HEK293 (cell line): ENCODE results near the gene NEK7.

Experiments used
- CTCF ChIA-PET: fragments of 350-600 bp; formaldehyde crosslinking; extraction: SDS; loops from one replicate; lab custom pipeline; 2021; ENCODE audit warnings: antibody characterized with exemption; lab: Yijun Ruan, JAX
- POLR2A ChIA-PET: fragments of 300-600 bp; formaldehyde crosslinking; extraction: SDS; loops from one replicate; lab custom pipeline; 2020; ENCODE audit warnings: antibody characterized with exemption, inconsistent platforms; lab: Yijun Ruan, JAX
- H3K27ac ChIP-seq: fragments of 200-500 bp; sonication (Bioruptor generic); 2 replicates; pipeline ENCODE4 v1.5.1; 2014; ENCODE audit warnings: low read depth, low read length, control low read depth, inconsistent platforms; ENCODE audit errors: extremely low read depth
- H3K36me3 ChIP-seq, 2 experiments: fragments of 200-500 bp in 1 of 2; sonication (Bioruptor generic) in 1 of 2; 1 replicate in 1 of 2; 2 replicates in 1 of 2; pipeline ENCODE4 v1.5.1; 2014 to 2017; ENCODE audit warnings: inconsistent platforms in 2 of 2, low read length in 2 of 2; ENCODE audit not compliant: control insufficient read depth in 2 of 2, insufficient read depth in 1 of 2
- H3K4me1 ChIP-seq: fragments of 200-500 bp; sonication (Bioruptor generic); 2 replicates; pipeline ENCODE4 v1.5.1; 2014; ENCODE audit warnings: mild to moderate bottlenecking, low read length, inconsistent platforms; ENCODE audit not compliant: control insufficient read depth, insufficient read depth
- H3K4me3 ChIP-seq: 2 replicates; pipeline ENCODE4 v1.5.1; 2011; ENCODE audit warnings: low read depth, mild to moderate bottlenecking, control low read depth, low read length, moderate library complexity
- H3K9me3 ChIP-seq: fragments of 200-500 bp; sonication (Bioruptor generic); 2 replicates; pipeline ENCODE4 v1.5.1; 2014; ENCODE audit warnings: low read depth, low read length, inconsistent platforms; ENCODE audit not compliant: control insufficient read depth, insufficient read depth
- SP7 ChIP-seq: fragments of 450-650 bp; formaldehyde crosslinking; IDR thresholded peaks from 2 replicates; pipeline ENCODE4 v1.5.1; 2016; ENCODE audit warnings: missing biosample characterization, missing genetic modification characterization
- WT1 ChIP-seq: fragments of 450-650 bp; formaldehyde crosslinking; IDR thresholded peaks from 2 replicates; pipeline ENCODE4 v1.5.1; 2016; ENCODE audit warnings: missing biosample characterization, missing genetic modification characterization
- ZBTB17 ChIP-seq: fragments of 450-650 bp; formaldehyde crosslinking; IDR thresholded peaks from 2 replicates; pipeline ENCODE4 v1.5.1; 2016; ENCODE audit warnings: missing biosample characterization, missing genetic modification characterization
- ZNF133 ChIP-seq: fragments of 450-650 bp; formaldehyde crosslinking; IDR thresholded peaks from 2 replicates; pipeline ENCODE4 v1.5.1; 2016; ENCODE audit warnings: missing biosample characterization, missing genetic modification characterization
- ZNF202 ChIP-seq: fragments of 450-650 bp; formaldehyde crosslinking; IDR thresholded peaks from 2 replicates; pipeline ENCODE4 v1.5.1; 2016; ENCODE audit warnings: missing biosample characterization, missing genetic modification characterization, borderline replicate concordance
- ZNF292 ChIP-seq: fragments of 450-650 bp; formaldehyde crosslinking; IDR thresholded peaks from 2 replicates; pipeline ENCODE4 v1.5.1; 2016; ENCODE audit warnings: low read depth, missing biosample characterization, missing genetic modification characterization, borderline replicate concordance
- ZNF394 ChIP-seq: fragments of 450-650 bp; formaldehyde crosslinking; IDR thresholded peaks from 2 replicates; pipeline ENCODE4 v1.5.1; 2016; ENCODE audit warnings: missing biosample characterization, missing genetic modification characterization, mild to moderate bottlenecking, moderate library complexity, borderline replicate concordance
- ZNF473 ChIP-seq: fragments of 450-650 bp; formaldehyde crosslinking; IDR thresholded peaks from 2 replicates; pipeline ENCODE4 v1.5.1; 2017; ENCODE audit warnings: missing biosample characterization, missing genetic modification characterization
- ZNF548 ChIP-seq: fragments of 450-650 bp; formaldehyde crosslinking; IDR thresholded peaks from 2 replicates; pipeline ENCODE4 v1.5.1; 2016; ENCODE audit warnings: missing biosample characterization, missing genetic modification characterization
- ZNF677 ChIP-seq: fragments of 450-650 bp; IDR thresholded peaks from 2 replicates; pipeline ENCODE4 v1.5.0; 2018; ENCODE audit warnings: missing biosample characterization, mild to moderate bottlenecking, missing genetic modification characterization, moderate library complexity
- ZSCAN18 ChIP-seq: fragments of 450-650 bp; formaldehyde crosslinking; IDR thresholded peaks from 2 replicates; pipeline ENCODE4 v1.5.1; 2016; ENCODE audit warnings: missing biosample characterization, missing genetic modification characterization
- TF ChIP-seq, protein P1 (sequence below): fragments of 450-650 bp; formaldehyde crosslinking; IDR thresholded peaks from 2 replicates; pipeline ENCODE4 v1.5.1; 2017; ENCODE audit warnings: missing biosample characterization, missing genetic modification characterization
- TF ChIP-seq, protein P2 (sequence below): fragments of 450-650 bp; formaldehyde crosslinking; IDR thresholded peaks from 2 replicates; pipeline ENCODE4 v1.5.1; 2016; ENCODE audit warnings: missing biosample characterization, missing genetic modification characterization

Gene NEK7

DNA sequence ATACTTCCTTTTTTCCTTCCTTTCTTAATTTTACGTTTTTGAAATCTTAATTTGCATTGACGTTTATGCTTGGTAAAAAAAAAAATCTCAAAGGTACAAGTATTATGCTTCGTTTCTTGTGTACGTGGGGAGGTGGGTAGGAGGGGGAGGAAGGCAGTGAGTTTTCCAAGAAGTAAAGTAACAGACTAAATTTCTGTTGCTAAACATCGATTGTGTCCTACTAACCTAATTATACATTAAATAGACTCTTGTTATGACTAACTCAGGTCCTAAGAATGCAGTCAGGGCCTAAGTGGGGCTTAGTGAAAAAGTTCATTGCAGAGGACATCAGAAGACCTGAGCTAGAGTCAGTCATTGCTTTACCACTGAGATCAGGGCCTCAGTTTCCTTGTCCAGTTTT is 17.5 kb downstream of the NEK7 start:
- CTCF ChIA-PET: no interaction called here

GRCh38 chr1:198175423-198176170 is 18.8 kb downstream of the NEK7 start:
- Histone ChIP-seq H3K9me3 (no peaks in the 10 kb centered on the region), H3K36me3 (no peaks in the 10 kb centered on the region), H3K27ac (no peak overlapping the region; the same call in 1 of the 2 replicates), H3K4me1 (peaks cover 49% of the 10 kb centered on the region), H3K4me3 (no peak overlapping the region)
- ChIA-PET POLR2A (no interaction called here), CTCF (no interaction called here)
- TF ChIP-seq ZNF202 (no peak), ZNF677 (tag by site-specific recombination) (0 out of 2 replicates have a peak, but pooled peaks have one; percentile 6), WT1 (tag by site-specific recombination) (0 out of 2 replicates have a peak, but pooled peaks have one; percentile 34)
- TF ChIP-seq, protein P1, sequence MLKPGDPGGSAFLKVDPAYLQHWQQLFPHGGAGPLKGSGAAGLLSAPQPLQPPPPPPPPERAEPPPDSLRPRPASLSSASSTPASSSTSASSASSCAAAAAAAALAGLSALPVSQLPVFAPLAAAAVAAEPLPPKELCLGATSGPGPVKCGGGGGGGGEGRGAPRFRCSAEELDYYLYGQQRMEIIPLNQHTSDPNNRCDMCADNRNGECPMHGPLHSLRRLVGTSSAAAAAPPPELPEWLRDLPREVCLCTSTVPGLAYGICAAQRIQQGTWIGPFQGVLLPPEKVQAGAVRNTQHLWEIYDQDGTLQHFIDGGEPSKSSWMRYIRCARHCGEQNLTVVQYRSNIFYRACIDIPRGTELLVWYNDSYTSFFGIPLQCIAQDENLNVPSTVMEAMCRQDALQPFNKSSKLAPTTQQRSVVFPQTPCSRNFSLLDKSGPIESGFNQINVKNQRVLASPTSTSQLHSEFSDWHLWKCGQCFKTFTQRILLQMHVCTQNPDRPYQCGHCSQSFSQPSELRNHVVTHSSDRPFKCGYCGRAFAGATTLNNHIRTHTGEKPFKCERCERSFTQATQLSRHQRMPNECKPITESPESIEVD (tag by site-specific recombination): peak; percentile 47

More for the DNA sequence above, 17.5 kb downstream of the NEK7 start:
- Histone ChIP-seq H3K4me3 (no peak overlapping the region), H3K27ac (no peak overlapping the region), H3K36me3 (no peaks in the 10 kb centered on the region), H3K4me1 (peaks cover 41% of the 10 kb centered on the region), H3K9me3 (no peaks in the 10 kb centered on the region)
- TF ChIP-seq ZNF548 (tag by site-specific recombination) (no peak), ZNF473 (tag by site-specific recombination) (no peak), SP7 (tag by site-specific recombination) (peak; percentile 67; the same call in 1 of the 2 replicates), ZSCAN18 (tag by site-specific recombination) (no peak), ZBTB17 (tag by site-specific recombination) (0 out of 2 replicates have a peak, but pooled peaks have one; percentile 31), ZNF292 (no peak)
- TF ChIP-seq, protein P1 (tag by site-specific recombination): peak; percentile 37
- TF ChIP-seq, protein P2, sequence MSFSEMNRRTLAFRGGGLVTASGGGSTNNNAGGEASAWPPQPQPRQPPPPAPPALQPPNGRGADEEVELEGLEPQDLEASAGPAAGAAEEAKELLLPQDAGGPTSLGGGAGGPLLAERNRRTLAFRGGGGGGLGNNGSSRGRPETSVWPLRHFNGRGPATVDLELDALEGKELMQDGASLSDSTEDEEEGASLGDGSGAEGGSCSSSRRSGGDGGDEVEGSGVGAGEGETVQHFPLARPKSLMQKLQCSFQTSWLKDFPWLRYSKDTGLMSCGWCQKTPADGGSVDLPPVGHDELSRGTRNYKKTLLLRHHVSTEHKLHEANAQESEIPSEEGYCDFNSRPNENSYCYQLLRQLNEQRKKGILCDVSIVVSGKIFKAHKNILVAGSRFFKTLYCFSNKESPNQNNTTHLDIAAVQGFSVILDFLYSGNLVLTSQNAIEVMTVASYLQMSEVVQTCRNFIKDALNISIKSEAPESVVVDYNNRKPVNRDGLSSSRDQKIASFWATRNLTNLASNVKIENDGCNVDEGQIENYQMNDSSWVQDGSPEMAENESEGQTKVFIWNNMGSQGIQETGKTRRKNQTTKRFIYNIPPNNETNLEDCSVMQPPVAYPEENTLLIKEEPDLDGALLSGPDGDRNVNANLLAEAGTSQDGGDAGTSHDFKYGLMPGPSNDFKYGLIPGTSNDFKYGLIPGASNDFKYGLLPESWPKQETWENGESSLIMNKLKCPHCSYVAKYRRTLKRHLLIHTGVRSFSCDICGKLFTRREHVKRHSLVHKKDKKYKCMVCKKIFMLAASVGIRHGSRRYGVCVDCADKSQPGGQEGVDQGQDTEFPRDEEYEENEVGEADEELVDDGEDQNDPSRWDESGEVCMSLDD: no peak
- POLR2A ChIA-PET: no interaction called here

- TF ChIP-seq ZNF394 (tag by site-specific recombination) (no peak), ZNF133 (peak; percentile 75)
- Histone ChIP-seq H3K4me1 (peaks cover 49% of the 10 kb centered on the region), H3K4me3 (no peak overlapping the region), H3K27ac (no peak overlapping the region), H3K9me3 (no peaks in the 10 kb centered on the region), H3K36me3 (no peaks in the 10 kb centered on the region)
- ChIA-PET CTCF (interaction anchor here (0.5 kb wide), 1 partner anchor 87 kb away, joined by 3 read pairs; no protein-coding TSS in a partner anchor), POLR2A (no interaction called here)
These were observed 19.4 kb downstream of the NEK7 start for GRCh38 chr1:198176179-198176578.
